H7 (cell line): ENCODE results near the gene RYR2. TPM values are rescaled to one million over a fixed set of nuclear protein-coding genes. Genes with fewer than 3 reads are reported as not detected.

Experiments used
- DNase-seq: peaks from one replicate; pipeline ENCODE4 v3.0.0; 2012
- H3K27me3 ChIP-seq: 2 replicates; pipeline ENCODE4 v1.6.0; 2011; ENCODE audit warnings: mild to moderate bottlenecking, low read length; ENCODE audit not compliant: control insufficient read depth, insufficient read depth
- H3K36me3 ChIP-seq: replicated peaks from 2 replicates; pipeline ENCODE4 v1.5.1; 2011; ENCODE audit warnings: low read length; ENCODE audit not compliant: control insufficient read depth, insufficient read depth
- H3K4me3 ChIP-seq: 2 replicates; pipeline ENCODE4 v1.5.1; 2011; ENCODE audit warnings: low read depth, mild to moderate bottlenecking, control low read depth, low read length, moderate library complexity; ENCODE audit not compliant: insufficient read depth
- total RNA-seq: library from RNA; depleted of rRNA; stranded (reverse); fragments of >200 nt; shearing (Covaris generic); gene quantifications from 2 replicates; pipeline ENCODE4 v1.2.3, GENCODE V29; 2014

RYR2 gene
- total RNA-seq, 1 experiment from 2014 or later = 17.6 TPM

- DNase-seq = no peak
- no peaks in the 10 kb centered on the region for H3K27me3 ChIP-seq
- no peak overlapping the region for H3K4me3 ChIP-seq
- H3K36me3 ChIP-seq = no peaks in the 10 kb centered on the region
Observed at GRCh38 chr1:237166086-237166485, 124.1 kb downstream of the RYR2 start.

GRCh38 chr1:237166593-237167101 lies 124.7 kb downstream of the RYR2 start:
- Histone ChIP-seq H3K36me3 (no peaks in the 10 kb centered on the region), H3K4me3 (no peak overlapping the region), H3K27me3 (no peaks in the 10 kb centered on the region)
- DNase-seq = no peak

GRCh38 chr1:237170149-237170548 lies 128.2 kb downstream of the RYR2 start:
- Histone ChIP-seq H3K27me3 (no peaks in the 10 kb centered on the region), H3K4me3 (no peak overlapping the region), H3K36me3 (no peaks in the 10 kb centered on the region)
- DNase-seq = no peak

GRCh38 chr1:237171454-237172117 lies 129.6 kb downstream of the RYR2 start:
- Histone ChIP-seq H3K4me3 (no peak overlapping the region), H3K36me3 (no peaks in the 10 kb centered on the region), H3K27me3 (no peaks in the 10 kb centered on the region)
- no peak for DNase-seq

- no peaks in the 10 kb centered on the region for H3K27me3 ChIP-seq
- no peak for DNase-seq
- no peaks in the 10 kb centered on the region for H3K36me3 ChIP-seq
- H3K4me3 ChIP-seq = no peak overlapping the region
Observed at GRCh38 chr1:237172118-237172485, 130.1 kb downstream of the RYR2 start.

- Histone ChIP-seq H3K27me3 (no peaks in the 10 kb centered on the region), H3K36me3 (no peaks in the 10 kb centered on the region), H3K4me3 (no peak overlapping the region)
- DNase-seq = no peak
Observed at GRCh38 chr1:237179503-237179902, 137.5 kb downstream of the RYR2 start.

GRCh38 chr1:237180256-237180655 lies 138.3 kb downstream of the RYR2 start:
- DNase-seq = no peak
- Histone ChIP-seq H3K36me3 (no peaks in the 10 kb centered on the region), H3K4me3 (no peak overlapping the region), H3K27me3 (no peaks in the 10 kb centered on the region)

GRCh38 chr1:237181743-237182317 lies 139.8 kb downstream of the RYR2 start:
- no peak for DNase-seq
- H3K27me3 ChIP-seq = no peaks in the 10 kb centered on the region
- no peaks in the 10 kb centered on the region for H3K36me3 ChIP-seq
- no peak overlapping the region for H3K4me3 ChIP-seq

GRCh38 chr1:237183963-237184540 lies 142.1 kb downstream of the RYR2 start:
- no peaks in the 10 kb centered on the region for H3K36me3 ChIP-seq
- H3K4me3 ChIP-seq = no peak overlapping the region
- DNase-seq = peak; percentile 33
- no peaks in the 10 kb centered on the region for H3K27me3 ChIP-seq

- H3K4me3 ChIP-seq = no peak overlapping the region
- DNase-seq = no peak
- no peaks in the 10 kb centered on the region for H3K27me3 ChIP-seq
Observed at GRCh38 chr1:237186675-237187074, 144.7 kb downstream of the RYR2 start.

GRCh38 chr1:237187842-237188241 lies 145.9 kb downstream of the RYR2 start:
- DNase-seq = no peak
- Histone ChIP-seq H3K4me3 (no peak overlapping the region), H3K36me3 (no peaks in the 10 kb centered on the region), H3K27me3 (no peaks in the 10 kb centered on the region)

More at GRCh38 chr1:237186675-237187074, 144.7 kb downstream of the RYR2 start:
- H3K36me3 ChIP-seq = no peaks in the 10 kb centered on the region

GRCh38 chr1:237191403-237191802 lies 149.4 kb downstream of the RYR2 start:
- no peak for DNase-seq
- no peaks in the 10 kb centered on the region for H3K36me3 ChIP-seq
- H3K4me3 ChIP-seq = no peak overlapping the region

GRCh38 chr1:237197470-237198425 lies 155.8 kb downstream of the RYR2 start:
- H3K4me3 ChIP-seq = no peak overlapping the region
- H3K36me3 ChIP-seq = no peaks in the 10 kb centered on the region
- DNase-seq = peak; percentile 49
- H3K27me3 ChIP-seq = no peaks in the 10 kb centered on the region

More at GRCh38 chr1:237191403-237191802, 149.4 kb downstream of the RYR2 start:
- no peaks in the 10 kb centered on the region for H3K27me3 ChIP-seq

- no peak overlapping the region for H3K4me3 ChIP-seq
- no peaks in the 10 kb centered on the region for H3K27me3 ChIP-seq
- DNase-seq = no peak
- H3K36me3 ChIP-seq = no peaks in the 10 kb centered on the region
Observed at GRCh38 chr1:237199026-237199425, 157.0 kb downstream of the RYR2 start.
